K562 (cell line): ENCODE results near the gene ATP4B. TPM values are rescaled to one million over a fixed set of nuclear protein-coding genes. Genes with fewer than 3 reads are reported as not detected.

ENCODE experiments used
- ATAC-seq: fragments of 200-7000 bp; cut with Tn5 transposase; 3 replicates; pipeline ENCODE4 v1.9.1; 2020; ENCODE audit warnings: moderate library complexity
- BruUV-seq: library from RNA; stranded (reverse); fragments of 400-500 nt; replicated peaks from 2 replicates; lab custom pipeline; 2021; lab: Mats Ljungman, UMichigan
- CTCF ChIA-PET: fragments of 300-600 bp; formaldehyde crosslinking; extraction: SDS; loops from one replicate; lab custom pipeline; 2021; ENCODE audit warnings: low intra/inter-chr PET ratio; lab: Yijun Ruan, JAX
- POLR2A ChIA-PET: fragments of 300-600, 350-650 bp; sonication (Branson Sonifier 250); formaldehyde crosslinking; extraction: SDS; loops from one replicate; lab custom pipeline; 2021; ENCODE audit warnings: antibody characterized with exemption, inconsistent platforms; lab: Yijun Ruan, JAX
- DNase-seq, 4 experiments: peaks; one replicate each; pipeline versions ENCODE4 v3.0.0 to v3.0.0-alpha.2; 2011 to 2018; ENCODE audit warnings: low spot score in 3 of 4, mixed read lengths in 3 of 4; ENCODE audit errors: extremely low read depth in 1 of 4
- FAIRE-seq: peaks from 2 replicates; lab custom pipeline; 2011; peaks lifted over from hg19 to GRCh38; lab: Jason Lieb, UNC
- H2AFZ ChIP-seq: 2 replicates; pipeline ENCODE4 v1.6.0; 2011; ENCODE audit warnings: low read depth, low read length, control low read depth, inconsistent platforms
- H3K27ac ChIP-seq: fragments of 200-600 bp; 3 replicates; pipeline ENCODE4 v1.8.0; 2011; ENCODE audit warnings: low read depth, mild to moderate bottlenecking, control low read depth, inconsistent platforms, low read length, moderate library complexity, mixed read lengths; ENCODE audit errors: extremely low read depth
- H3K27me3 ChIP-seq, 2 experiments: fragments of 300-600 bp in 1 of 2; 2 replicates in 1 of 2; 3 replicates in 1 of 2; pipeline versions ENCODE4 v1.6.0 to v1.8.0; 2011; ENCODE audit warnings: inconsistent platforms in 2 of 2, low read length in 2 of 2, mild to moderate bottlenecking in 1 of 2, mixed read lengths in 1 of 2, moderate library complexity in 1 of 2; ENCODE audit not compliant: control insufficient read depth in 2 of 2, insufficient read depth in 2 of 2
- H3K36me3 ChIP-seq: fragments of 300-600 bp; 3 replicates; pipeline ENCODE4 v1.8.0; 2011; ENCODE audit warnings: mild to moderate bottlenecking, low read length, inconsistent platforms; ENCODE audit not compliant: control insufficient read depth, insufficient read depth
- H3K4me1 ChIP-seq, 2 experiments: fragments of 200-600 bp in 1 of 2; replicated peaks in 1 of 2; 2 replicates in 1 of 2; 3 replicates in 1 of 2; pipeline versions ENCODE4 v1.5.1 to v1.8.0; 2011; ENCODE audit warnings: inconsistent platforms in 2 of 2, low read length in 2 of 2, mild to moderate bottlenecking in 1 of 2, mixed read lengths in 1 of 2, moderate library complexity in 1 of 2; ENCODE audit not compliant: control insufficient read depth in 2 of 2, insufficient read depth in 2 of 2
- H3K4me2 ChIP-seq: 2 replicates; pipeline ENCODE4 v1.6.1; 2011; ENCODE audit warnings: low read length, control low read depth, inconsistent platforms, mixed read lengths; ENCODE audit not compliant: insufficient read depth
- H3K4me3 ChIP-seq: fragments of 200-600 bp; sonication (generic), shearing (Covaris generic); 2 replicates; pipeline ENCODE4 v1.5.1; 2016; ENCODE audit warnings: control low read depth, inconsistent platforms
- H3K79me2 ChIP-seq: fragments of 200-600 bp; 3 replicates; pipeline ENCODE4 v1.8.0; 2011; ENCODE audit warnings: low read length, inconsistent platforms; ENCODE audit not compliant: control insufficient read depth, insufficient read depth
- H3K9ac ChIP-seq, 2 experiments: 2 replicates each; pipeline versions ENCODE4 v1.6.0 to v1.6.1; 2011; ENCODE audit warnings: low read depth in 2 of 2, low read length in 2 of 2, control low read depth in 1 of 2, inconsistent platforms in 1 of 2, mild to moderate bottlenecking in 1 of 2, mixed read lengths in 1 of 2; ENCODE audit not compliant: insufficient read depth in 1 of 2
- H3K9me1 ChIP-seq: one replicate; pipeline ENCODE4 v1.6.0; 2011; ENCODE audit warnings: inconsistent platforms, mild to moderate bottlenecking, low read length, moderate library complexity; ENCODE audit not compliant: control insufficient read depth, insufficient read depth
- H3K9me3 ChIP-seq: replicated peaks from 2 replicates; pipeline ENCODE4 v1.5.1; 2011; ENCODE audit warnings: low read depth, low read length, inconsistent platforms; ENCODE audit not compliant: control insufficient read depth, insufficient read depth
- H4K20me1 ChIP-seq: replicated peaks from 2 replicates; pipeline ENCODE4 v1.6.1; 2011; ENCODE audit warnings: low read length, inconsistent platforms, mixed read lengths; ENCODE audit not compliant: control insufficient read depth, insufficient read depth
- CEBPG ChIP-seq, 3 experiments: fragments of 200-800 bp in 1 of 3; sonication (Bioruptor generic) in 1 of 3; sonication (generic) in 1 of 3; formaldehyde crosslinking in 1 of 3; IDR thresholded peaks in 2 of 3; conservative IDR thresholded peaks in 1 of 3; 2 replicates each; pipeline versions ENCODE4 v1.6.1 to v1.8.0; 2016 to 2022; ENCODE audit warnings: missing compliant biosample characterization in 2 of 3, missing genetic modification characterization in 2 of 3, mild to moderate bottlenecking in 1 of 3, missing genetic modification reagents in 1 of 3
- KDM2B ChIP-seq: fragments of 250-450 bp; sonication (Bioruptor Pico); IDR thresholded peaks from 2 replicates; pipeline ENCODE4 v1.8.0; 2021; ENCODE audit warnings: mild to moderate bottlenecking, moderate library complexity
- NBN ChIP-seq: fragments of 450-650 bp; IDR thresholded peaks from 2 replicates; pipeline ENCODE4 v1.6.1; 2016; ENCODE audit warnings: low read depth, mild to moderate bottlenecking
- NR1H2 ChIP-seq: sonication (generic); formaldehyde crosslinking; IDR thresholded peaks from 2 replicates; pipeline ENCODE4 v1.4.0; 2020; ENCODE audit warnings: mild to moderate bottlenecking, missing genetic modification reagents
- RAD51 ChIP-seq: fragments of 450-650 bp; IDR thresholded peaks from 2 replicates; pipeline ENCODE4 v1.7.1; 2016; ENCODE audit warnings: low read depth, mild to moderate bottlenecking, borderline replicate concordance
- SIX5 ChIP-seq, 2 experiments: IDR thresholded peaks; 2 replicates each; pipeline ENCODE4 v1.6.1; 2011; ENCODE audit warnings: low read length in 2 of 2, borderline replicate concordance in 1 of 2, low read depth in 1 of 2, mild to moderate bottlenecking in 1 of 2, moderate library complexity in 1 of 2; ENCODE audit not compliant: insufficient read depth in 1 of 2
- SOX6 ChIP-seq: fragments of 450-650 bp; IDR thresholded peaks from 2 replicates; pipeline ENCODE4 v1.6.1; 2014; ENCODE audit warnings: mild to moderate bottlenecking
- ZFP30 ChIP-seq: fragments of 250-450 bp; sonication (Bioruptor Pico); IDR thresholded peaks from 2 replicates; pipeline ENCODE4 v1.8.0; 2022; ENCODE audit warnings: moderate library complexity, mild to moderate bottlenecking, inconsistent platforms, borderline replicate concordance
- WGBS: fragments of 100-300 bp; shearing (Covaris generic); methylation state at CpG from one replicate; pipeline ENCODE4 v1.1.6; 2016; ENCODE audit warnings: low coverage, mixed read lengths; ENCODE audit not compliant: insufficient coverage; ENCODE audit errors: missing lambda C conversion rate; 5-methylcytosine and 5-hydroxymethylcytosine counted together
- in situ Hi-C: fragments of 300-500 bp; cut with MboI; formaldehyde crosslinking; loops from 4 replicates; pipeline ENCODE4 v1.15.0; 2018; ENCODE audit warnings: inconsistent platforms, mixed read lengths
- intact Hi-C: fragments of 100-400 bp; cut with micrococcal nuclease; formaldehyde crosslinking; loops from 2 replicates; pipeline ENCODE4 v1.14.2; 2022
- polyA plus RNA-seq, 8 experiments: library from polyadenylated mRNA; depleted of rRNA in 4 of 8; stranded (reverse) in 5 of 8; unstranded in 3 of 8; fragments of >200 nt; fragmentation: Nextera tagmentation in 2 of 8; fragmentation: Illumina TruSeq in 1 of 8; extraction: Ambion mirVana in 2 of 8; extraction: Trizol in 1 of 8; gene quantifications; 2 replicates each; pipeline versions ENCODE4 v1.2.1 to v1.2.3, GENCODE V29; 2011 to 2014; ENCODE audit warnings: inconsistent platforms in 1 of 8, missing spikeins in 1 of 8
- total RNA-seq, 7 experiments: library from RNA; depleted of rRNA in 6 of 7; stranded (reverse); fragments of >200 nt in 6 of 7; fragmentation: Illumina TruSeq in 2 of 7; extraction: Trizol in 2 of 7; gene quantifications; 2 replicates each; pipeline versions ENCODE4 v1.2.1 to v1.2.3, GENCODE V29; 2011 to 2021; ENCODE audit warnings: low replicate concordance in 1 of 7

ATP4B gene
- total and polyA plus RNA-seq, 9 of the 15 experiments (the other 6 are each of a cell fraction or from before 2014, with no cell fraction given): not detected

DNA sequence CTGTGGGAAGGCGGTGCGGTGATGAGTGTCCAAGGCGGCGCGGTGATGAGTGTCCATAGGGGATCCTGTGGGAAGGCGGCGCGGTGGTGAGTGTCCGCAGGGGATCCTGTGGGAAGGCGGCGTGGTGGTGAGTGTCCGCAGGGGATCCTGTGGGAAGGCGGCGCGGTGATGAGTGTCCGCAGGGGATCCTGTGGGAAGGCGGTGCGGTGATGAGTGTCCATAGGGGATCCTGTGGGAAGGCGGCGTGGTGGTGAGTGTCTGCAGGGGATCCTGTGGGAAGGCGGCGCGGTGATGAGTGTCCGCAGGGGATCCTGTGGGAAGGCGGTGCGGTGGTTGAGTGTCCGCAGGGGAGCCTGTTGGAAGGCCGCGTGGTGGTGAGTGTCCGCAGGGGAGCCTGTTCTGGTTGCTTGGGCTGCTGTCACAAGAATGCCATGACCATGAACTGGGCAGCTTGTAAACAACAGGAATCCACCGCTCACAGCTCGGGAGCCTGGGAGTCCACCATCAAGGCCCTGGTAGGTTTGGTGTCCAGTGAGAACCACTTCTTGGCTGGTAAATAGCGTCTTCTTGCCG, 52.0 kb downstream of the ATP4B start:
- BruUV-seq: no TSS peak
- ATAC-seq (no peak), FAIRE-seq (no peak), DNase-seq (no peak)
- intact Hi-C loops: no loop called here
- Histone ChIP-seq H3K9me3 (no peaks in the 10 kb centered on the region), H3K9ac (no peak overlapping the region), H3K36me3 (peaks cover 49% of the 10 kb centered on the region; the same call in 2 of the 3 replicates), H3K9me1 (no peaks in the 10 kb centered on the region), H3K27ac (no peak overlapping the region), H2AFZ (no peak overlapping the region), H3K27me3 (no peaks in the 10 kb centered on the region), H3K4me1 (peaks cover 0 to 6% of the 10 kb centered on the region in 2 experiments; a peak in 2 of 5 replicates), H3K4me2 (no peak overlapping the region), H3K4me3 (no peak overlapping the region), H4K20me1 (no peaks in the 10 kb centered on the region; the same call in 1 of the 2 replicates), H3K79me2 (peaks cover 92% of the 10 kb centered on the region)
- ChIA-PET CTCF (no interaction called here), POLR2A (interaction anchor here (1.1 kb wide), 1 partner anchor 10 kb away, joined by 3 read pairs; no protein-coding TSS in a partner anchor)
- in situ Hi-C loops: no loop called here
- TF ChIP-seq SIX5 (IDR thresholded peaks at IDR 0.05; ENCODE audit: borderline replicate concordance in 1 of 2, insufficient read depth in 1 of 2, low read depth in 1 of 2, low read length in 2 of 2) (no peak), KDM2B (CRISPR knock-in tag) (no peak), ZFP30 (CRISPR knock-in tag) (no peak), NR1H2 (CRISPR knock-in tag) (no peak), NBN (no peak), SOX6 (no peak), CEBPG (CRISPR knock-in tag; IDR thresholded peaks at IDR 0.05) (no peak), CEBPG (tag; conservative IDR thresholded peaks at IDR 0.05 in 1 of 2, IDR thresholded peaks at IDR 0.05 in 1 of 2) (no peak), RAD51 (no peak)
- 98% methylated on average over 5 of the region's 34 CpGs for WGBS
